ENCODE measurements around the gene CAV3. TPM values are rescaled to one million over a fixed set of nuclear protein-coding genes. Genes with fewer than 3 reads are reported as not detected.
A peak's percentile ranks its signal among the peaks of the same experiment; 100 is the strongest.

CAV3 gene
- total and polyA plus RNA-seq, 9 of the 15 experiments (the other 6 are each of a cell fraction or from before 2014, with no cell fraction given): not detected

DNA sequence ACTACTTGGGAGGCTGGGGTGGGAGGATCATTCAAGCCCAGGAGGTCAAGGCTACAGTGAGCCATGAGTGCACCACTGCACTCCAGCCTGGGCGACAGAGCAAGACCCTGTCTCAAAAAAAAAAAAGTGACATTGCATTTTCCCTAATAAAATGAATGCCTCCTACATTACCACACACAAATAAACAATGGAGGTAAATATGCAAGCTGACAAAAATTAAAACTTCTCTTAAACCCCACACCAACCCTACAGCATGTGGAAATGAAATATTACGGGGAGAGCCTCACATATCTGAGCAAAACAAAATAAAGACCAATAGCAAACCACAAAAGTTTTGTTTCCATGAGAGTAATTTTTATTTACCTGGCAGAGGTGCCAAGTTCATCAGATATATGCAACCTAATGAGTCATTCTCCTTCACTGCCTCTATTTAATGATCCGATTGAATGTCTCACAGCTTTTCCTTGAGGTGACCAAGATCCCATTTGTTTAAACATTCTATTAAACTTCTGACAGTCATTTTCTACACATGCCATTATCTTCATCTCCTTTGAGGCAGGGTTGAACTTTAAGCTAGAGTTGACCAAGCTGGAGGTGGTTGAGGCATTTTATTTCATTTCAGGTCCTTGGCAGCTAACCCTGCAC lies 9.4 kb upstream of the CAV3 start (continued):
- TF ChIP-seq TEAD2 (tag; IDR thresholded peaks at IDR 0.05) (no peak), C11orf30 (IDR thresholded peaks at IDR 0.05; ENCODE audit: low read depth) (peak; percentile 73), CBX8 (IDR thresholded peaks at IDR 0.05; ENCODE audit: borderline replicate concordance, extremely low read depth, low read depth, low read length, poor library complexity, severe bottlenecking) (no peak), PHTF2 (CRISPR knock-in tag; IDR thresholded peaks at IDR 0.05) (no peak), ZNF445 (CRISPR knock-in tag; IDR thresholded peaks at IDR 0.05; ENCODE audit: low read depth) (no peak), MEIS2 (IDR thresholded peaks at IDR 0.05; ENCODE audit: partially characterized antibody) (no peak)
- TF ChIP-seq, protein P1, sequence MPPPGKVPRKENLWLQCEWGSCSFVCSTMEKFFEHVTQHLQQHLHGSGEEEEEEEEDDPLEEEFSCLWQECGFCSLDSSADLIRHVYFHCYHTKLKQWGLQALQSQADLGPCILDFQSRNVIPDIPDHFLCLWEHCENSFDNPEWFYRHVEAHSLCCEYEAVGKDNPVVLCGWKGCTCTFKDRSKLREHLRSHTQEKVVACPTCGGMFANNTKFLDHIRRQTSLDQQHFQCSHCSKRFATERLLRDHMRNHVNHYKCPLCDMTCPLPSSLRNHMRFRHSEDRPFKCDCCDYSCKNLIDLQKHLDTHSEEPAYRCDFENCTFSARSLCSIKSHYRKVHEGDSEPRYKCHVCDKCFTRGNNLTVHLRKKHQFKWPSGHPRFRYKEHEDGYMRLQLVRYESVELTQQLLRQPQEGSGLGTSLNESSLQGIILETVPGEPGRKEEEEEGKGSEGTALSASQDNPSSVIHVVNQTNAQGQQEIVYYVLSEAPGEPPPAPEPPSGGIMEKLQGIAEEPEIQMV (tag; conservative IDR thresholded peaks at IDR 0.05; ENCODE audit: low read depth): no peak
